ENCODE data around the gene LRP1-AS.

LRP1-AS gene

DNA sequence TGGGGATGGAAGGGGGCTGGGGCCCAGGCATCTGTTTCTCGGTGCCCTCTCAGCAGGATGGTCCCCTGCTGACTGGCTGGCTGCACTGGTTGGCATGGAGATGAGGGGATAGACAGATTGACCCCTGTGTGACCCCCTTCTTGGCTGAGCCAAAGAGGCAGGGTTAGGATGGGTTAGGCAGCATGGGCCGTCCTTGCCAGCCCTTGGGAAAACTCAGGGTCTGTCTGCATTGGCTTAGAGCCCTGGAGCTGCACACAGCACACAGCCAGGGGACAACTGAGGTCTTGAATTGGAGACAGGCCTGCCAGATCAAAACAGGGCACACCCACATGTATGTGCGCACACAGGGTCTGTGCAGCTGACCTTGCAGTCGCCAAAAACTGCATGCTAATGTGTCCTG lies 11.2 kb upstream of the LRP1-AS start:
- DNase-seq, result no peak

DNA sequence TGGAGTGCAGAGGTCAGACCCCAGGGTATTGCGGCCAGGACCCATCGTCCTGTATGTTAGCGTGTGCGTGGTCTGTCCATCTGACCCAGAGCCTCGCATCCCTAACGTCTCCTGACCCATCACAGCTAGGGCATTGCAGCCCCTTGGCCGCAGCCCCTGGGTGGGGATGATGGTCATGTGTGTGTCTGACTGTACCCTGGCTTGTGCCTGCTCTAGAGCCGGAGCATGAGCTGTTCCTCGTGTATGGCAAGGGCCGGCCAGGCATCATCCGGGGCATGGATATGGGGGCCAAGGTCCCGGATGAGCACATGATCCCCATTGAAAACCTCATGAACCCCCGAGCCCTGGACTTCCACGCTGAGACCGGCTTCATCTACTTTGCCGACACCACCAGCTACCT lies 10.8 kb upstream of the LRP1-AS start:
- DNase-seq, result no peak

DNA sequence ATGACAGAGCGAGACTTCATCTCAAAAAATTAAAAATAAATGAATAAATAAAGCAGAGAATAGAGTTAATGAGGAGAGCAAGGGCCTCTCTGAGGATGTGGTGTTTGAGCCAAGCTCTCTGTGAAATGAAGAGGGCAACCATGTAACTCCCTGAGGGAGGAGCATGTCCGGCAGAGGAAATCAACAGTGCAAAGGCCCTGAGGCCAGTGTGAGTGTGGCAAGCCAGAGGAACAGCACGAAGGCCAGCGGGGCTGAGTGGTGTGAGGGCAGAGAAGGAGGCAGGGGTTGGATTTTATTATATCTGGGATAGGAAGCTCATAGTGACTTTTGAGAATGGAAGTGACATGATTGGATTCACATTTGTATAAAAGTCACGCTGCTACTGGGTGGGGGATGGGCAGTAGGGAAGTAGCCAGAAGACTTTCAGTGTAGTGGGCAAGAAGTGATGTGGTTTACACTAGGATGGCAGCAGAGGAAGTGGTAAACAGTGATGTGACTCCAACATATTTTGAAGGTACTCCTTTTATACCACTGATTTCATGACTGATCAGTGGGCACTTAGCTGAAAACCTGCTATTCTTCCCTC lies 10.3 kb upstream of the LRP1-AS start:
- no peak for DNase-seq

DNA sequence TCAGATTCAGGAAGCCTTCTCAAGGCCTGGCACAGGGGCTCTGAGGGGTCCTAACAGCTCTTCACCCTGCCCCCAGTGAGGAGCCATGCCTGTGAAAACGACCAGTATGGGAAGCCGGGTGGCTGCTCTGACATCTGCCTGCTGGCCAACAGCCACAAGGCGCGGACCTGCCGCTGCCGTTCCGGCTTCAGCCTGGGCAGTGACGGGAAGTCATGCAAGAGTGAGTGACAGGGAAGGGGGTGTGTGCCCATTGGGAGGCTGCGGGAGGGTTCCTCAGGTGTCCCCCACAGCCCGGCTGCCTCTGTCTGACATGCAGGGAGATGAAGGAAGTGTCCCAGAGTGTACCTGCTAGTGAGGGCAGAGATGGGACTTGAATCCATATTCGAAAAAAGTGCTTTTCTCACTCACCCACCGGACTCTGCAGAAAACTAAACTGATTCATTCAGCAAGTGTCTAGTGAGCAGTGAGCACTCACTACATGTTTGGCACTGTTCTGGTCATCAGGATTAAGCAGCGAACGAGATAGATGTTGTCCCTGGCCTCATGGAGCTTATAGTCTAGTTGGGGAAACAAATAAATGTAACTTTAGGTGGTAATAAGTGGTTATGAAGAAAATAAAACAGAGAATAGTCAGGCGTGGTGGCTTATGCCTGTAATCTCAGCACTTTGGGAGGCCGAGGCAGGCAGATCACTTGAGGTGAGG lies 9.4 kb upstream of the LRP1-AS start:
- no peak for DNase-seq

DNA sequence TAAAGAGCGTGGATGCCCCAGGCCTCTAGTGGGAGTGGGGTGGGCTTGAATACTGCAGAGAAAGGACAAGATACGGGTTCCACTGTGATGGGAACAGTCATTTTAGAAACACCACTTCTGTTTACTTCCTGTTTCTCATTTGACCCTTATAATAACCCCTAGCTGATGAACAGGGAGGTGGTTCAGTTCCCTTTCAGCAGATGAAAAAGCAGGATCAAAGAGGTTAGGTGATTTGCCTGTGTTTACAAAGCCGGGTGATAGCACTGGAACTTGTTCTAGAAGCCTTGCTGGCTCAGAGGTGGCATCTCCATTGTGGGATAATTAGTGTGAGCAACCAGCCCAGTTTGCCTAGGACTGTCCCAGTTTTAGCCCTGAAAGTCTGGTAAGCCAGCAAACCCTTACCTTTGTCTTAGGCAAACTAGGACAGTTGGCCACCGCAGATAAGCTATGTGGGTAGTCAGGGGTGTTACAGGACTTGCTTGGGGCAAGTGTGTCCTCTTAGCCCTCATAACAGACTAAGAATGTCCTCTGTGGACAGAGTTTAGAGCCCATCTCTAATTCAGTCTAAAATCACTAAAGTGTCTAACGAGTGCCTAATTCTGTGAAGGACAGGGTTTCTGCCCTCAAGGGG lies 7.5 kb upstream of the LRP1-AS start:
- no peak for DNase-seq

DNA sequence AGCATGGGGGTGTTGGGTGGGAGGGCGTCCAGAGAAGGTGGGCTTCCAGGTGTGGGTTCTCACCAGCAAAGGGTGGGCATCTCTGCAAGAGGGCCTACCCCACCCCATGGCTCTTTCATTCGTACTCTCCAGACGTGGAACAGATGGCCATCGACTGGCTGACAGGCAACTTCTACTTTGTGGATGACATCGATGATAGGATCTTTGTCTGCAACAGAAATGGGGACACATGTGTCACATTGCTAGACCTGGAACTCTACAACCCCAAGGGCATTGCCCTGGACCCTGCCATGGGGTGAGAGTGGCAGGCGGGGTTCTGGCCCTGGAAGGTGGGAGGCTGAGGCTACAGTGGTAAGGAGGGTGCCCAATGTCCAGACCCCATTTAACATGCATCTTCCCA lies 6.7 kb upstream of the LRP1-AS start:
- DNase-seq, result no peak

DNA sequence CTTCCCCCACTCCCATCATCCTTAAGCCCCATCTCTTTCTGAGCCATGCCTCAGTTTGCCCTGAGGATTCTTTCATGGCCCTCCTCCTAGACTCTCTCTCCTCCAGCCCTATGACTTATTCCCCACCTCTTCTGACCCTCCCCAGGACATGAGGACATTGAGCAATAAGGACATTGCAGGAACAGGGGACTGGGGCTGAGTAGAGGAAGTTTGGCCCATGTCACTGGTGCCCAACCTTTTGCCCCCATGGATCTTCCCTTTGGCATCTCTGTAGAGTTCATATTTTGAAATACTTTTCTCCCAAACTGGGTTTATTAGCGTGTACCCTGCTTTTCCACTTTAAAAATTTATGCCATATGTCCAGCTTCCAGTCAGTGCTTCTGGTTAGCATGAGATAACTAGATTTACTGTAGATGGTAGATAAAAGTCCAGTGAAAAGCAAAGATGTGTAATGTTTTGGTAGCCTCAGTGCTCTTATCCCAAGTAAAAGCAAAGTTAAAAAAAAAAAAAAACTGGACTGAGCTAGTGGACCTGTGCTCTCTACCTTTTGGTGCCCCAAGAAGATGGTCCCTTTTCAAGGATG lies 6.1 kb upstream of the LRP1-AS start:
- DNase-seq, result no peak

DNA sequence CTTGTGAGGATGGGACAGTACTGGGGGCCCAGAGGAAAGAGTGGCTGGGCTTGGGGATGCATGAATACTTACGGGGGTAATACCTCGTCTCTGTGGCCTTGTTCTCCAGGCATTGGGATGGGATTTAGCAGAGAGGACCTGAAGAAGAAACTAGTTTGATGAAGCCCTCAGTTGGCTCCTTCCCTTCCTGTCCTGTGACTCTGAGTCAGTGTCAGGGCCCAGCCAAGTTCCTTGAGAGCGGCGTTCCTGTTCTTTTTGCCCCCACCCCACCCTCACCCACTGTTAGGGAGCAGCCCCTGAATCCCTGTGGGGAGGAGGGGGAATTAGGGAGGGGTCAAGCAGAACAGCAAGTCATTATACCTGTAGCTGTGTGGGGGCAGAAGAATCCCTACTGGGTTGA lies 5.2 kb upstream of the LRP1-AS start:
- DNase-seq, result no peak

DNA sequence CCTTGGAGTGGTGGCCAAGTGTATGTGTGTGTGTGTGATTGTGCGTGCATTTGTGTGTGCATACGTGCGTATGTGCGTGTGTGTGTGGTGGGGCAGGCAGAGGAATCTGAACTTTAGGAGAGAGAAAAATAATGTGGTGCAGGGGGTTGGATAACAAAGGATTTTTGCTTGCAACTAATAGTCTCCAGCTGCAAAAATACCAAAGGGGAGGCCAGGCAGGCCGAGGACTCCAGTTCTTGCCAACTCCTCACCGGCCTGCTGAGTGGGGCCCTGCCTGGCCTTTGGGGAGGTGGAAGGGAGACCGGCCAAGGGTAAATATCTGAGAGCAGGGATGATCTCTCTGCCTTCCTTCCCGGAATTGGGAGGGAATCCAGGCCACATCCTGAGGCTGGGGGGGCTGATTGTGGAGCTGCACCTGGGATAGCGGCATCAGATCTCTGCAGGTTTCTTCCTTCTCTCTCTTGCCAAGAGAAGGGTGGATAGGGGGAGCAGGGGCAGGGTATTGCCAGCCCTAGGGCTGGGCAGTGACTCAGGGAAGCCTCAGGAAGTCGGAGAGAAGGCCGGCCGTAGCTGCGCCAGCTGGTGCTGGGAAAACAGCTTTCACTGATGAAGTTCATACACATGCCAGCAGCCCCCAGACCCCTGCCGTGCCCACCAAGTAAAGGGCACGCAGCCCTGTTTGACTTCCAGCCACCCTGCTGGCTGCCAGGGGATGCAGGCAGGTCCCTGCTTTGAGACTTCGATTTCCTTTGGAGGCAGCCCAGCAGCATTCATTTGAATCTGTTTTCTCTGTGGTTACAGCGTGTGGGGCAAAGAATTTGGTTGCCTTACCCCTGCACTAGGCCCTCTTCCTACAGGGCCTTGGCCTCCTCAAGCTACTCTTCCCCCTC lies 4.6 kb upstream of the LRP1-AS start:
- DNase-seq, result no peak

DNA sequence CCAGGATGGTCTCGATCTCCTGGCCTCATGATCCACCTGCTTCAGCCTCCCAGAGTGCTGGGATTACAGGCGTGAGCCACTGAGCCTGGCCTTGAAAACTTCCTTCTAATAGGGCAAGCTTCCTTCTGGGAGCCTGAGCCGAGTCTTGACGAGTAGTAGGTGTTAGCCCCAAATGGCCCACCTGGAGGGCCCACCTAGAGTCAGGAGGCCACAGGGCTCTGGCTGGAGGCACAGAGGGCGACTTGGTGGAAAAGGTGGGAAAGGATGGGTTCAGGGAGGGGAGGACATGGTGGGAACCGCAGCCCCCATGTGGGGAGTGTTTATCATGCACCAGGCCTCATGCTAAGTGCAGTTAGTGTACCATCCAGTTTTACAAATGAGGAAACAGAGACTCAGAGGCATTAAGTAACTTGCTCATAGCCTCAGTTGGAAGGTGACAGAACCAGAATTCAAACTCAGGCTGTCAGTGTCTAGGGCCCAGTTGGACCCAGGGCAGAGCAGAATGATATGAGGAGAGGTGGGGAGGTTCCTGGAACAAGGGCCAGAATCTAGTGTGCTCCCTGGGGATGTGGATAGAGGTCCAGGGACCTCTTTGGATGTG lies 3.1 kb upstream of the LRP1-AS start:
- DNase-seq, result no peak

DNA sequence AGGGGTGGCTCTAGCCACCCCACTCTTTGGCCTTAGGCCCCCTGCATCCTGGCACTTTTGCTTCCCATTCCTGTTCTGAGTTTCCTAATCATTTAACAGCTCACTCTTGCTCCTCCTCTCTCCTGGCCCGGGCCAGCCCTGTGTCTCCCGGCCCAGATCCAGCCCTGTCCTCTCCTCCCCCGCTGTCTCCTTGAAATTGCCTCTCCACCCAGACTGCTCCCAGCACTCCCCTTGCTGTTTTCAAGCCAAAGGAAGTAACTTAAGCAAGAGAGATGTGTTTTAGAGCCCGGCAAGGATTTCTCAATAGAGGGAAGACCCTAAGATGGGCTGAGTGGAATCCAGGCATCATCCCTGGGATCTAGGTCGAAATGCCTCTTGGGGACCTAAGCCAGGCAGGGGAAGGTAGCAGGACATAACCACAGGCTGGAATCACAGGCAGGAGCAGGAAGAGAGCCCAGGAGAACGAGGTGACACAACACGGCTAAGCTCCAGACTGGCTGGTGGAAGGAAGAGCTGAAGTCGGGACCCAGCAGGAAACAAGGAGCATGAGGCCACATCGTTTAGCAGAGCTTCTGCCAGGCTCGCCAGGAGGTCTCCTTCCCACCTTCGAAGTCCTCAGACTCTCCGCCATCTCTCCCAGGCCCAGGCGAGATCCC lies 2.0 kb upstream of the LRP1-AS start:
- peak; percentile 51 for DNase-seq

DNA sequence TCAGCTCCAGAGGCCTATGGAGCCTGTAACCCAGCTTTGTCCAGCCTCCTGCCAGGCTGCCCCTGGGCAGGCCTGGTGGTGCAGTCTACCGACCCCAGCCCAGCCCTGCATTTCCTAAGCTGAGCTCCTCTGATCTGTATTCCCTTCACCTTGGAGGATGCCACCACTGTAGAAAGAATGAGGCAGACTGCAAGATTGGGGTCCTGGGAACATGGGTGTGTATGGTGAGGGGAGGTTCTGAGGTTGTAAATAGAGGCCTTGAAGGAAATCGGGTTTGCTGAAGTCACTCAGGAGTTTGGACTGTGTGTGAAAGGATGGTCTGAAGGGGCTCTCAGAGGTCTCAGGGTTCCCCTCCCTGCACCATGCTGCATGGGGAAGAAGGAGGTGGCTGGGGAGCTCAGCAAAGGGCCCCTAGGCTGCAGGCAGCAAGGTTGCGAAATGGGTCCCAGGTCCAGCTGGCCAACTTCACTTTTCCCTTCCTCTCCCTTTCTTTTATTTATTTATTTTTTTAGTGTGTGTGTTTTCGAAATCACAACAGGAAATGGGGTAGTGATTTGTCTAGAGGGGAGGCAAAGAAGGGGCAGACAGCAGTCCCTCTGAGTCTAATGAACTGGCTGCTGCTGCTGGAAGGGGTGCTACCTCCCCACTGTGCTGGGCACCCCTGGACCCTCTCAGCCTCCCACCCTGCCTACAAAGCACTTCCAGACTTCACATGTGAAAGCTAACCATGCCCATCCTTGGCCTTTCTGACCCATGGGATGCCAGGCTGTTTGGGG lies 1.2 kb upstream of the LRP1-AS start:
- DNase-seq, result no peak

DNA sequence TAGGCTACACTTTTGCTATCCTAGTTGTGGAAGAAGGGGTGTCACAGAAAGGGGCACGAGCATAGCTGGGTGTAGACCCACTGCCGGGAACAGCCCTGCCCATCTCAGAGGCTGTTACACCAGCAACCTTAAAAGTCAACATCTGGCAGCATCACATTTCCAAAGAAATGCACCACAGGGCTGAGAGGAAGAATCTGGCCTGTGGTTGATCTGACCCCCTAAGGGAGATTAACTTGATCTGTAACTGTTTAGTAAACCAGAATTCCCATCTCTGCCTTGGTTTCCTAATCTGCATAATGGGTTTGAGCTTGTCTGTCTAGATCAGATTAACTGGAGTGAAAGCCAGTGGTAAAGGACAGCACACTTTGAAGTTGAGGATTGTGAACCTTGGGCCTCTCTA lies 1.3 kb downstream of the LRP1-AS start:
- no peak for DNase-seq

DNA sequence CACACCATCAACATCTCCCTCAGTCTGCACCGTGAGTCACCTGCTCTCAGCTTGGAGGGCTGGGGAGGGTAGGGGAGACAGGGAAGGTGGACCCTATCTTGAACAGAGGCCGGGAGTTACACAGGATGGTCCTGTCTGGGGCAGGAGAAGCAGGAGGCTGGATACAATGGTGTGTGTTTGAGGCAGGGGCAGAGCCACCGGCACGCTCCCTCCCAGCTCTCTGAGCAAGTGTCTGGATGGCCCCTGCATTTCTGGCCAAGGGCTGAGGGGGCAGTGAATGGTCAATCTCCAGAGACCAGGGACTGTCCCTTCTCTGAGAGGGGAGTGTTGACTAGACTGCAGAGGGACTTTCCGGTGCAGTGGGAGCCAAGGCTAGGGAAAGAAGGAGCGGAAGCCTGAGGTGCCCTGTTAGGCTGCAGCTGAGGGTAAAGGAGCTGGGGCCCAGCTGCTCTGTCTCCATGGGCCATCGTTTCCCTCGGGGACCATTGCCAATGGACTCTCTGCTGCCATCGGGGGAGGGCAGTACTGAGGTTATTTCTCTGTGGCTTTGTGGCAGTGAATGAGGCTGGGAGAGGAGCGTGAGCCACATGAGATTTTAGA lies 1.9 kb downstream of the LRP1-AS start:
- DNase-seq, result no peak

DNA sequence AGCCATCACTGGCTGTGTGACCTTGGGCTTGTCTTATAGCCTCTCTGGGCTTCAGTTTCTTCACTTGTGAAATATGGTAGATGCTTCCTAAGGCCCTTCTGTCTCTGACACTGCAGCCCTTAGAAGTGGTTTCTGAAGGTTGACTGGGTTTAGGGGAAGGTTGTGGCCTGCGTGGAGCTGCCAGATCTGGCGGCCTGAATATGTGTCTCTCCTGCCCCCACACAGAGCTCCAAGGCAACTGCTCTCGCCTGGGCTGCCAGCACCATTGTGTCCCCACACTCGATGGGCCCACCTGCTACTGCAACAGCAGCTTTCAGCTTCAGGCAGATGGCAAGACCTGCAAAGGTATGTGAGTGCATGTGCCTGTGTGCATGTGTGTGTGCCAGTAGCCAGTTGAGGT lies 4.0 kb downstream of the LRP1-AS start:
- DNase-seq, result no peak

DNA sequence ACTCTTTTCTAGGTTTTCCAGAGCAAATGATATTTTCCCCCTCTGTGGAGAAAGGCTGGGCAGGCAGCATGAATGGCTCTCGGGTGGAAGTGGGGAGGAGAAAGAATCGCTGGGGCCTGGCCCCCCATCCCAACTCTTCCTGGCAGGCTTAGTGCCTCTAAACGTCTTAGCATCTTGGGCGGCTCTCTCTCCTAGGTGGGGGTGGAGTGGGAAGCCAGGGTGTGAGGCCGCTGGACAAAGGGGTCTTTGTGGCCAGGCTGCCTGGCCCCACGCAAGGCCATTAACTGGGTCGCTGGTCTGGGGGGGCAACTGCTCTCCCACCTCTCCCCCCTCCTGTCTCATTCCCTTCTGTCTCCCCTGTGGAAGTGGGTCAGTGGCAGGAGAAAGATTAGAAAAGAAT lies 4.7 kb downstream of the LRP1-AS start:
- DNase-seq, result no peak

DNA sequence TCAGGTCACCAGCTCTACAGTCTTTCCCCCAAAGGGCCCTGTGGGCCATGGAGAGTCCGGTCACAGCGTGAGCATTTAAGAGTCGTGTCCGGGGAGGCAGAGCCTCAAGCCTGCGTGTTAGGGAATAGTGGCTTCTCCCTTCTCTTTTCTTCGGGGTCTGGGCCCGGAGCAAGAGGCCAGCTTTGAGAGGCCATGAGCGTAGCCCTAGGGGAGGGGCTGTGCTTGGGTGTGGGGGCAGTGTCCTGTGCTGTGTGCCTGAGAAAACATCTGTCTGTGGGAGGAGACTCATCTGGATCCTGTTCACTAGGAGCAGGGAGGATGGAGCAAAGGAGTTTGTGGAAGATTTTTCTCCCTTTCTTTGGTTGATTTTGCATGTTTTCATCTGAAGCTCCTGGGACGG lies 5.3 kb downstream of the LRP1-AS start:
- no peak for DNase-seq

DNA sequence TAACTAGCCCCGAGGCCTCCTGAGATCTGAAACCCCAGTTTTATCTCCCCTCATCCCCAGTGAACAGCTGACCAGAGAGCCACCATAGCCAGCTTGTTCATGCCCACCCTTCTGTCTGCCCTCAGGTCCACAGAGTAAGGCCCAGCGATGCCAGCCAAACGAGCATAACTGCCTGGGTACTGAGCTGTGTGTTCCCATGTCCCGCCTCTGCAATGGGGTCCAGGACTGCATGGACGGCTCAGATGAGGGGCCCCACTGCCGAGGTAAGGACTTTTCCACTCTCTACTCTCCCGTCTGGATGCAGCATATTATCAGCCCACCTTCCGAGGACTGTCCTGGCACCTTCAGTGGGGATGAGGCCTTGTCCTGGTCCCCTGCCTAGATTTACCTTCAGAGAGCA lies 6.2 kb downstream of the LRP1-AS start:
- DNase-seq, result no peak

DNA sequence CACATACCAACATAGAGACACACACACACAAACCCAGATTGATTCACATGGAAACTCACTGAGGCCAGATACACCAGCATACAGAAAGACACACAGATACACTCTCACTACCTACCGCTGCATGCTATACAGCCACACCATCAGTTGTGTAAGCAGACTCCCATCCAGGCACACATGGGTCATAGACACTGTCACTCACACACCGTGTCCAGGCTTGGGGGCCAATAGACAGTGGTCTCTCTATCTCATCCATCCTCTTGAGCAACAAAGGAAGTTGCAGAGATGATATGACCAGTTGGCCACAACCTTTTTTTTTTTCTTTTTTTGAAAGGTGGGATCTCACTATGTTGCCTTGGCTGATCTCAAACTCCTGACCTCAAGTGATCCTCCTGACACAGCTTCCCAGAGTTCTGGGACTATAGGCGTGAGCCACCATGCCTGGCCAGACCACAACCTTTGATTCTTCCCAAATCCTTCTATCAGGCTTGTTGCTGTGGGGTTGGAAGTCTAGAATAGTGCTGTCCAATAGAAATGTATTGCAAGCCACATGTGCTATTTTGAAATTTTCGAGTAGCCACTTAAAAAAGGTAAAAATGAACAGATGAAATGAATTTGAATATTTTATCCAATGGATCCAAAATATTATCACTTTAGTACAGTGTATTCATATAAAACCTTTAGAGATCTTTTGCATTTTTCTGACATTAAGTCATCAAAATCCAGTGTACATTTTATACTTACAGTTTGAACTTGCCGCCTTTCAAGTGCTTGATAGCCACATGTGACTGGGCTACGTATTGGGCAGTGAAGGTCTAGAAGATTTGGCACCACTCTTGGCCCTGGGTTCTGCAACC lies 7.4 kb downstream of the LRP1-AS start:
- DNase-seq, result no peak

All from NCI-H2029 treated with DMSO at 0.1 percent for 48 hours (cell line).